Body of pancreas (tissue), 4 donors: ENCODE measurements around the gene GCG.

Source experiments
- CTCF ChIP-seq, 7 experiments: fragments of 450-650 bp in 4 of 7; fragments of 200-600 bp in 3 of 7; sonication (generic) in 3 of 7; IDR thresholded peaks; one replicate each; pipeline ENCODE4 v1.5.1; 2016 to 2019; ENCODE audit warnings: antibody characterized with exemption in 7 of 7
- POLR2A ChIP-seq, 3 donors: fragments of 450-650 bp; IDR thresholded peaks; one replicate each; pipeline ENCODE4 v1.6.1; 2016; ENCODE audit warnings: antibody characterized with exemption in 3 of 3, mild to moderate bottlenecking in 2 of 3

- TF ChIP-seq CTCF (IDR thresholded peaks at IDR 0.05) (no peak), POLR2A (IDR thresholded peaks at IDR 0.05) (no peak)
These were observed 2.1 kb downstream of the GCG start for GRCh38 chr2:162149940-162150339.
